GM23338 (cell line): Measurements from ENCODE around the gene TRIM28.

ENCODE experiments used
- CREB1 ChIP-seq: fragments of 250-450 bp; sonication (Bioruptor Pico); IDR thresholded peaks from 2 replicates; pipeline ENCODE4 v1.5.0; 2020; ENCODE audit warnings: low read depth, mild to moderate bottlenecking, moderate library complexity
- CTCF ChIP-seq, 2 experiments: fragments of 200-600 bp in 1 of 2; sonication (generic) in 1 of 2; conservative IDR thresholded peaks; 2 replicates each; pipeline versions ENCODE4 v1.5.1 to v1.6.1; 2016 to 2017; ENCODE audit warnings: antibody characterized with exemption in 2 of 2, low read depth in 2 of 2, mild to moderate bottlenecking in 2 of 2, moderate library complexity in 1 of 2
- EZH2 ChIP-seq: fragments of 200-600 bp; sonication (generic); IDR thresholded peaks from one replicate; pipeline ENCODE4 v1.8.0; 2017; ENCODE audit warnings: antibody characterized with exemption, mild to moderate bottlenecking, low read depth; ENCODE audit not compliant: unreplicated experiment
- EZH2phosphoT487 ChIP-seq: fragments of 200-600 bp; sonication (generic); IDR thresholded peaks from one replicate; pipeline ENCODE4 v1.8.1; 2018; ENCODE audit warnings: antibody characterized with exemption; ENCODE audit not compliant: unreplicated experiment
- JUNB ChIP-seq: IDR thresholded peaks from one replicate; pipeline ENCODE4 v1.6.1; 2016; ENCODE audit warnings: antibody characterized with exemption; ENCODE audit not compliant: unreplicated experiment
- POLR2AphosphoS5 ChIP-seq: IDR thresholded peaks from 2 replicates; pipeline ENCODE4 v1.6.1; 2016; ENCODE audit warnings: antibody characterized with exemption, low read depth
- REST ChIP-seq: IDR thresholded peaks from one replicate; pipeline ENCODE4 v1.6.1; 2018; ENCODE audit warnings: antibody characterized with exemption; ENCODE audit not compliant: unreplicated experiment
- ZNF331 ChIP-seq: fragments of 250-450 bp; sonication (Bioruptor Pico); IDR thresholded peaks from 2 replicates; pipeline ENCODE4 v1.5.0; 2020; ENCODE audit warnings: low read depth, mild to moderate bottlenecking, moderate library complexity

- no peak for TF ChIP-seq CTCF (conservative IDR thresholded peaks at IDR 0.05; ENCODE audit: low read depth in 2 of 2)
- no peak for TF ChIP-seq JUNB
- TF ChIP-seq POLR2AphosphoS5: no peak
- no peak for TF ChIP-seq EZH2phosphoT487
- TF ChIP-seq CREB1 (CRISPR knock-in tag): no peak
- no peak for TF ChIP-seq REST
- TF ChIP-seq ZNF331 (CRISPR knock-in tag): no peak
- no peak for TF ChIP-seq EZH2
Observed at GRCh38 chr19:58518256-58519086, 25.4 kb upstream of the TRIM28 start.
